GM11168 (cell line): Measurements from ENCODE around the gene ZMIZ1.

Source experiments
- in situ Hi-C: fragments of 300-500 bp; cut with MboI; formaldehyde crosslinking; loops from one replicate; pipeline ENCODE4 v1.12.0; 2022; ENCODE audit warnings: low sequenced_read_pairs; ENCODE audit not compliant: unreplicated experiment

Gene ZMIZ1

GRCh38 chr10:79179957-79180309 is 111.2 kb downstream of the ZMIZ1 start:
- in situ Hi-C loops: loop anchor here (25.0 kb wide), 2 partner anchors 318 to 1143 kb away; partner anchors contain the start of genes POLR3A and RPS24

DNA sequence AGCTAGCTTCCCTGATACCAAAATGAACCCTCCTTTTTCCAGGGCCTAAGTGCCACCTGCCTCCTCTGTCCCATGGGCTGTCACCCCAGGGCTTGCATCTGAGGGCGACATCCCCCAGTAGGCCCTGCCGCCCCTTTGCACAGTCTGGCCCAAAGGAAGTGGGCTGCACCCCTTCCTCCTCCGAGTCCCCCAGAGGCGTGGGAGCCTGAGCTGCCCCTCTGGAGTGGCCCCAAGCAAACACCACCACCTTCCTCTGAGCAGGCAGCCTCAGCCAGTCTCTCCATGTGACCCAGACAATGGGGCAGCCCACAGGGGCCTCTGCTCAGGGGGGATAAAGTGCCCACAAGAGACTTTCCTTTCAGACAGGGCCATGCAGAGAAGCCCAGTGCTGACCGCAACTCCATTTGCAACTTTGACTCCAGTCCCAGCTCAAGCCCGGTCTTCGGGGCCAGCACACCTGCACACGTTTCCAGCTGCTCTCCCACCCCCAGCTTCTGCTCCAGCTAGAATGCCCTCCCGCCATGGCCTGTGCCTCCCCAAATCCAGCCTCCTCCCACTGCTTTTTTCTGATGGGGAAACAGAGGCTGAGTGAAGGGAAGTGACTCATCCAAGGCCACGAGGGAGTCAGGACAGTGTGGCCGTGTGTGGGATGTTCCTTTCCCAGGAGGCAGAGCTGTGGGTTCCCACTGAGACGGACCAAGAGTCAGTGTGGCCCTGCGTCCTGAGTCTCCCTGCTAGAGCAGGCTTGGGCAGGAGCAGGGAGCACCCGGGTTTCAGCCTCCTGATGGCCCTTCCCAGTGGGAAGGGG is 111.9 kb downstream of the ZMIZ1 start:
- in situ Hi-C loops: loop anchor here (25.0 kb wide), 2 partner anchors 318 to 1143 kb away; partner anchors contain the start of genes POLR3A and RPS24

DNA sequence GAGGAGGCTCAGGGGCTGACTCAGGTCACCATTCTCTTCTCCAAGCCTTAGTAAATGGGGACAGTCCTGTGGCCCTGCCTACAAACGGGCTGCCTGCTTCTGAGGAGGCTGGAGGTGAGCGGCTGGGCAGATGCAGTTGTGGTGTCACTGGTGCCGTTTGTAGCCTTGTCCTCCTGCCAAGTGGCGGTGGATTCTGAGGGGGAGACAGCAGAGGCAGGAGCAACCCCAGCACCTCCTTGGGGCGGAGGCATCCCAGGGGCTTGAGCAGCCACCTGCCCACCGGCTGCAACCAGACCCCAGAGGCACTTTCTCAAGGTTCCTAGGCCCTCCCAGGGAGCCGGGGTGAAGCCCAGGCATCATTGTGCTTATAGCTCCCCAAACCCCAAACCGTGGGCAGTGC is 112.5 kb downstream of the ZMIZ1 start:
- in situ Hi-C loops: loop anchor here (25.0 kb wide), 2 partner anchors 319 to 1144 kb away; partner anchors contain the start of genes POLR3A and RPS24

GRCh38 chr10:79181698-79182521 is 113.1 kb downstream of the ZMIZ1 start:
- in situ Hi-C loops: loop anchor here (25.0 kb wide), 2 partner anchors 320 to 1145 kb away; partner anchors contain the start of genes POLR3A and RPS24

DNA sequence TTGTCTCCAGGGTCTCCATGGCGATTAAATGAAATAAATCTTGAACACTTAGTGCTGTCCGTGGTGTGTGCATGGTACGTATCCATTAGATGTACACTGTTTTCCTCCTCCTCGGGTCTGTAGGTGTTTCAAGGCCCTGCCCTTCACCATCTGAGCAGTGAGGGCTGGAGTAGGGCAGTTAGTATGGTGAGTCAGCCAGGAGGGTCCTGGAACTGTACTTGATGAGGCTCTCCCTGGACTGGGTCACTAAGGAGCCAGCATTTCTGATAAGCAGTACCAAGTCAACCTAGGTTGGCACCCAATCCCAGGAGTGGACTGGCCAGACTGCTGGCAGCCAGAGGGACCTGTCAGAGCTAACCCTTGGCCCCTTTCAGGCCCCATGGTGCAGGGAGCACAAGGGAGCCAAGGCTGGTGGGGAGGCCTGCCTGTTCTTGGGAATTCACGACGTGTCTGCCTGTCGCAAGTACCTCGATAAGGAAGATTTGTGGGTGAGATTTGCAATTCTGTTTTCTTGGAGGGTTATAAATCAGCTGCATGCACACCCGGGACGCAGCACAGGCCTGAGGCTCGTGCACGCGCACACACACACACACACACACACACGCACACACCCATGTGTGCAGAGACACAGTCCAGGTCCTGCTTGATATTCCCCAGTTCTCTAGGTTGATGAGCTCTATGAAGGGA is 114.2 kb downstream of the ZMIZ1 start:
- in situ Hi-C loops: loop anchor here (25.0 kb wide), 2 partner anchors 321 to 1146 kb away; partner anchors contain the start of genes POLR3A and RPS24

DNA sequence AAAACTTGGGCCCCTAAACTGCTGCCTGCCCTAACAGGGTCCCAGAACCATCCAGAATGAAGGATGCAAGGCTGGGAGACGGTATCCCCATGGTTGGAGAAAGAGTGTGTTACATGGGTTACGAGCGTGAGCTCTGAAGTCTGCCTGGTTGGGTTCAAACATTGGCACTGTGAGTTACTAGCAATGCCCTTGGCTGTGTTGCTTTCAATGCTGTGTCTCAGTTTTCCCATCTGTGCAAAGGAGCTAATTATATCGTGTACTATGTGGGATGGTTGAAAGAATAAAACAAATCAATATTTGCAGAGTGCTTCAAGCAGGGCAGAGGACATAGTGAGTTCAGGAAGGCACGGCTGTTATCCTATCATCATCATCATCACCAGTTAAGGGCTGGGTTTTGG is 114.7 kb downstream of the ZMIZ1 start:
- in situ Hi-C loops: loop anchor here (25.0 kb wide), 2 partner anchors 321 to 1146 kb away; partner anchors contain the start of genes POLR3A and RPS24

DNA sequence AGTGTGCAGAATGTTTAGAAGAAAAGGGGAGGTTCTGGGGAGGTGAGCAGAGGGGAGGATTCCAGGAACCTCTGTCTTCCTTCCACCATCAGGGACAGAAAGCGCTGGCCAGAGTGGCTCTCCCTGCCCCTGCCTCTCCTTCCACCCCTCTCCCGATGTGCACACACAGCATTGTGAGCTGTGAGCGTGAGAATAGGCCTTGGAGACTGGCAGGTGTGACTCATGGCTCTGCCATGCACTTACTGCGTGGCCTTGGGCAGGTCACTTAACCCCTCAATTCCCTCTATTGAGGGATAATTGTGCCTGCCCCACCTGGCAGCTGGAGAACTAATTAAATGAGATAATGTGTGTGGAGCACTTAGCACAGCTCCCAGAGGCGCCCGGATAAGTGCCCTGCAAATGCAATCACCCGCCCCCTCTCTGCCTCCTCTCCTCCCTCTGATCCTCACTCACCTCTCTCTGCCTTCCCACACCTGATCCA is 115.4 kb downstream of the ZMIZ1 start:
- in situ Hi-C loops: loop anchor here (25.0 kb wide), 2 partner anchors 322 to 1147 kb away; partner anchors contain the start of genes POLR3A and RPS24

GRCh38 chr10:79184657-79185056 is 115.9 kb downstream of the ZMIZ1 start:
- in situ Hi-C loops: loop anchor here (25.0 kb wide), 2 partner anchors 322 to 1147 kb away; partner anchors contain the start of genes POLR3A and RPS24

DNA sequence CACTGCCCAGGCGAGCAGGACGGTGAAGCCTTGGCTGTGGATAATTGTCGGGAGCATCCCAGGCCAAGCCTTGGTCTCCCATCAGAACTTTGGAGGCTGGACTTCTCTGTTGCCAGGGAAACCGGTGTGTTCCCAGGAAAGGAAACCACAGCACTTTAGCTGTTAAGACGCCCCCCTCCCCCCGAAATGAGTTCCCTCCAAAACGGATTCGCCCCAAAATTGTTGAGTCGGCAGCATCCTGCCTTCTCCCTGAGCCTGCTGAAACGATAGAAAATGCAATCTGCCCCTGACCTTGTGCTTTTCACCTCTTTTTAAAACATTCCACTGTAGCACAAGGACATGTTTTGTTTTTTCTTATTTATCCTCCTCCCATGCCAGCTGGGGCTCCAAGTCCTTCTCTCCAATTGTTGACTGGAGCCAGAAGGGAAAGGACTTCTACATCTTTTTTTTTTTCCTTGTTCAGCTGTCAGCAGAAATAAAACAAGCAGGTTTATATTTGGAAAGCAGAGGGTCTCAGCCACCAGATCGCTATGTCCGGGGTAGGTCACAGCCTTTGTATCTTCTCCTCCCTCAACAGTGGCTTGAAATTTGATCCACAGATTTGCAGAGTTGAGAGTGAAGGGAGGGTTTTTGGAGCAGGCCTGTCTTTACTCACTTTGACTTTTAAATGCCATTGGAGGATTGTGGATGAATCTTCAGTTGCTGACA is 116.5 kb downstream of the ZMIZ1 start:
- in situ Hi-C loops: loop anchor here (25.0 kb wide), 2 partner anchors 323 to 1148 kb away; partner anchors contain the start of genes POLR3A and RPS24

DNA sequence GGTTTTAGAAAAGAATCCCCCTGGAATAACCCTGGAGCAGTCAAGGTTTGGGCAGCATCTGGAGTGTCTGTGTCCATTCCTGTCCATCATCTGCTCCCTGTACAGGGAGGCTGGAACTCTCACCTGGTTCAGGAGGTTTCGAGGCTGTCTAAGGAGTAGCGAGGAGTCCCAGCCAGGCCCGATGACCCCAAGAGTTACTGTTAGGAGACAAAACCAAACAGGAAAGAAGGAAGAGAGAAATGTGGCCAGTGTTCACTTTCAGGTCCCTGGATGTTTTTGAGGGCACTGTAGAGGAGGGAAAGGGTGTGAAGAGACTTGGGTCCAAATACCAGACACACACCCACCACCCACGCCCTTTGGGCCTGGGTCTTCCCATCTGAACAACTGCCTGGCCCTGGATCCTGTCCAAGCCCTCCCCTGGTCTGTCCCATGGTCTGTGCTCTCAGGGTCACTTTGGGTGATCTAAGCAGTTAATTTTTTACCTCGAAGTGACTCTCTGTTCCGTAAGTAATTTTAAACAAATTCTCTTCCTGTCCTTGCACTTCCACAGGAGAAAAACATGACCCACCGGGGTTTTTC is 117.1 kb downstream of the ZMIZ1 start:
- in situ Hi-C loops: loop anchor here (25.0 kb wide), 2 partner anchors 324 to 1149 kb away; partner anchors contain the start of genes POLR3A and RPS24

DNA sequence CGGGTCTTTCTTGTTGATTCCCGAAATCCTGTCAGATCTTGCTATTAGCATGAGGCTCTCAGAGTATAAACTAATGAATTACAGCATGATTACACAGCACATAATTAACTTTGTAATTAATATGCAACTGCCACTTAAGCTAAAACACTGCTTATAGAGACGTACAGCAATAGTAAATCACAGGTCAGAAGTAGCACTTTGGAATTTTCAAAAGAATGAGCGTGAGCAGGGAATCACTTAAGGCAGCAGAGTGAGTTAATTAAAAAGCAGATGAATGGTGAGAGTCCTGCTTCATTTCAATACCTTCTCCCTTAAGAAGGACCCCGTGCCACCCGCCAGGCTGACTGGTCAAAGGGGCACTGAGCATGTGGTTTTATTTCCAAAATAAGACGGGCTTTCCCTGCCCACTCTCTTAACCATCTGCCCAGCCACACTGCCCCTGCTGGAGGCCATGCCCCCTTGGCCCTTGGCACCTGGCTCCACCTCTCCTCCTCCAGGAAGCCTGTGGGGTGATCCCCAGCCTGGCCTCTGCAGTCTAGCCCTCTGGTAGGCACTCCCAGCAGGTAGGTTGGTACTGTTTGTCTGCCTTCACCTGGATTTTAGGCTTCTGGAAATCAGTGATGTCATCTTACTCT is 117.8 kb downstream of the ZMIZ1 start:
- in situ Hi-C loops: loop anchor here (25.0 kb wide), 2 partner anchors 324 to 1149 kb away; partner anchors contain the start of genes POLR3A and RPS24

- in situ Hi-C loops: loop anchor here (25.0 kb wide), 2 partner anchors 325 to 1150 kb away; partner anchors contain the start of genes POLR3A and RPS24
Measured at GRCh38 chr10:79187121-79187940, 118.6 kb downstream of the ZMIZ1 start.

DNA sequence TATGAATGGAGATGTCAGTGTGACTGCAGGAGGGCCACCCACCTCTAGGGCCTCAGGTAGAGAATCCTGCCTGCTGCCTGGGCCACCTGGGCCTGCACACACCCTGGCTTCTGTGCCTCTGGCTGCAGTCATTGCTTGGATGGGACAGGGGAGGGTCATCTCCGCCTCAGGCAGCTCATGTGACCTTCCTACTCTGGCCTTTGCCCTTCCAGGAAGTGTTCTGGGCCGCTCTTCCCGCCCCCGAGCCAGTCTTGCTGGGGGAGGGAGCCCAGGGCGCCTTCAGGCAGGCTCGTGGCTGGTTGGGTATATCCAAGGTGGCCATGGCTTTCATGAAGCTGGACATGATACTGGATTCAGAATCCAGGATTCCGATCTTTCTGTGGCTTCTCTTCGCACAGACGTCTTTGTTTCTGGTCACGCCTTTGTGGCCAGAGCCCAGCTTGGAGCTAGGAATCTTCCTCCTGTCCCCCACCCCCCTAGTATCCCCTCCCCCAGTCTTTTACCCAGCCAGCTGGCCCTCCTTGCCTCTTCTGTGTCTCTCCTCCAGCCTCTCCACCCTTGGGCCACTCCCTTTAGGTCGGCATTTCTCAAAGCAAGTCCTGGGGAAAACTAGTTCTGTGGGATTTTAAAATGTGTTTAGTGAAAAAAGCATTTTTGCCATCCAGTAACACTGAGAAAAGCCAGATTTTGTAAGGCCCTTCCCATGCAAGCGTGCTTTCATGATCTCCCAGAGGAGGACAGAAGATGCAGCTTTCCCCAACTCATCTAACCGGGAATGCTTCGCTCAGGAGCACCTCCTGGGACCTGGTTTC is 119.6 kb downstream of the ZMIZ1 start:
- in situ Hi-C loops: loop anchor here (25.0 kb wide), 2 partner anchors 326 to 1151 kb away; partner anchors contain the start of genes POLR3A and RPS24

- in situ Hi-C loops: loop anchor here (25.0 kb wide), 2 partner anchors 327 to 1152 kb away; partner anchors contain the start of genes POLR3A and RPS24
Measured at GRCh38 chr10:79189181-79189580, 120.4 kb downstream of the ZMIZ1 start.

DNA sequence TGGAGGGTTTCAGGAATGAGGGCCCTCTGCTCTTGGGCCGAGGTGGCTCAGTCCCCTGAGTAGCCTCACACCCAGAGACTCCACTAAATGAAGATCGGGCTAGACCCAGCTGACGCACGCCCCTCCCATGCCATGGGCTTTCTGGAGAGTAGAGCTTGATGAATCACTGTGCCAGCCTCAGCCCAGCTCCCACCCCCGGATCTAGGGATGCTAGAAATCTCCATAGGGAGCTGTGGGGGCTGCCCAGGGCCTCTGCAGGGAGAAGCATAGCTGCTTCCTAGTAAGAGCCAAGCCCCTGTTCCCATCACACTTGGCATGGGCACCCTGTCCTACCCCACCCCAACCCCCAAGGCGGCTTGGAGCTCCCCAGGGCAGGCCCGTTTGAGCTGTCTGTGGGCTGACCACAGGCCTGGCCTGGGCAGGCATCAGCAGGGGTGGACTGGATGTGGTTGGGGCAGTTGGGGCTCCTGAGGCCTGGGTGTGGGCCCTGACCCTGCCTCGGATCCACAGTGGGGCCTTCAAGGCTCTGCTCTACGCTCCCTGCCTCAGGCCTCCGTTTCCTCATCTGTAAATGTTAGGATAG is 121.2 kb downstream of the ZMIZ1 start:
- in situ Hi-C loops: loop anchor here (25.0 kb wide), 2 partner anchors 328 to 1153 kb away; partner anchors contain the start of genes POLR3A and RPS24
